Anterior cingulate cortex (tissue), 58 donors: Measurements from ENCODE around the gene CIPC.

ENCODE experiments used
- DNase-seq, 58 donors: peaks; one replicate each; lab custom pipeline; 2025; lab: John Stamatoyannopoulos, UW

CIPC gene

GRCh38 chr14:77143071-77143470 lies 45.0 kb downstream of the CIPC start:
- peak in 13 of 58 donors; percentile 9 to 44 (median 28) for DNase-seq

GRCh38 chr14:77144412-77145115 lies 46.5 kb downstream of the CIPC start:
- no peak for DNase-seq

GRCh38 chr14:77145975-77146740 lies 48.1 kb downstream of the CIPC start:
- no peak for DNase-seq

- DNase-seq = no peak
Observed at GRCh38 chr14:77148510-77149231, 50.6 kb downstream of the CIPC start.

- DNase-seq = peak in 5 of 58 donors; percentile 8 to 40 (median 29)
Observed at GRCh38 chr14:77151245-77151644, 53.2 kb downstream of the CIPC start.

- no peak for DNase-seq
Observed at GRCh38 chr14:77151918-77152588, 54.0 kb downstream of the CIPC start.

GRCh38 chr14:77153802-77154201 lies 55.7 kb downstream of the CIPC start:
- DNase-seq = no peak

GRCh38 chr14:77154421-77154820 lies 56.4 kb downstream of the CIPC start:
- peak in 20 of 58 donors; percentile 11 to 65 (median 28) for DNase-seq

GRCh38 chr14:77155083-77155482 lies 57.0 kb downstream of the CIPC start:
- no peak for DNase-seq

GRCh38 chr14:77157740-77158139 lies 59.7 kb downstream of the CIPC start:
- peak in 1 of 58 donors; percentile 32 for DNase-seq

- peak in 55 of 58 donors; percentile 19 to 91 (median 73) for DNase-seq
Observed at GRCh38 chr14:77158175-77158881, 60.3 kb downstream of the CIPC start.

GRCh38 chr14:77158882-77159255 lies 60.8 kb downstream of the CIPC start:
- peak in 2 of 58 donors; percentile 49 to 52 for DNase-seq

- DNase-seq = no peak
Observed at GRCh38 chr14:77161011-77161410, 63.0 kb downstream of the CIPC start.
